A549 (cell line): ENCODE measurements around the gene PODXL2. TPM values are rescaled to one million over a fixed set of nuclear protein-coding genes. Genes with fewer than 3 reads are reported as not detected.

Experiments used
- ATAC-seq, 2 experiments: fragments of 200-7000 bp in 1 of 2; fragments of >200 bp in 1 of 2; cut with Nextera tagmentation in 1 of 2; cut with Tn5 transposase in 1 of 2; 3 replicates each; pipeline versions ENCODE4 v1.8.0 to v1.9.1; 2018 to 2020; ENCODE audit warnings: mild to moderate bottlenecking in 1 of 2, moderate library complexity in 1 of 2
- CTCF ChIA-PET: fragments of 300-600 bp; sonication (Branson Sonifier 250); formaldehyde crosslinking; extraction: SDS; loops from one replicate; lab custom pipeline; 2021; ENCODE audit warnings: antibody characterized with exemption, inconsistent platforms; lab: Yijun Ruan, JAX
- POLR2A ChIA-PET: fragments of 350-600 bp; formaldehyde crosslinking; extraction: SDS; loops from one replicate; lab custom pipeline; 2021; ENCODE audit warnings: antibody characterized with exemption, inconsistent platforms; lab: Yijun Ruan, JAX
- DNase-seq, 2 experiments: peaks; one replicate each; pipeline versions ENCODE4 v3.0.0 to v3.0.0-alpha.2; 2011 to 2016; ENCODE audit warnings: low read depth in 1 of 2, low spot score in 1 of 2
- FAIRE-seq: peaks from 2 replicates; lab custom pipeline; 2011; peaks lifted over from hg19 to GRCh38; lab: Jason Lieb, UNC
- H3K27ac ChIP-seq, 2 experiments: fragments of >200 bp; sonication (Bioruptor Twin); formaldehyde crosslinking; 3 replicates each; pipeline ENCODE4 v1.5.1; 2016 to 2017
- H3K4me1 ChIP-seq: fragments of >200 bp; sonication (Bioruptor Twin); formaldehyde crosslinking; 3 replicates; pipeline ENCODE4 v1.6.1; 2016
- H3K4me2 ChIP-seq: fragments of >200 bp; sonication (Bioruptor Twin); formaldehyde crosslinking; 3 replicates; pipeline ENCODE4 v1.6.1; 2016
- H3K4me3 ChIP-seq: fragments of >200 bp; sonication (Bioruptor Twin); formaldehyde crosslinking; 3 replicates; pipeline ENCODE4 v1.5.1; 2016
- H3K9me3 ChIP-seq: fragments of >200 bp; sonication (Bioruptor Twin); formaldehyde crosslinking; 3 replicates; pipeline ENCODE4 v1.6.1; 2016
- BHLHE40 ChIP-seq: IDR thresholded peaks from 2 replicates; pipeline ENCODE4 v1.6.1; 2012; ENCODE audit warnings: low read depth, low read length, inconsistent platforms
- CBX8 ChIP-seq: fragments of 200-600 bp; sonication (generic); IDR thresholded peaks from 2 replicates; pipeline ENCODE4 v1.6.1; 2016
- EHF ChIP-seq: fragments of 250-450 bp; sonication (Bioruptor Pico); IDR thresholded peaks from 2 replicates; pipeline ENCODE4 v1.5.0; 2020; ENCODE audit warnings: mild to moderate bottlenecking
- ELK1 ChIP-seq: fragments of 150-350 bp; IDR thresholded peaks from 2 replicates; pipeline ENCODE4 v1.6.1; 2014; ENCODE audit warnings: low read depth, mild to moderate bottlenecking, low read length
- FOSB ChIP-seq: fragments of 250-450 bp; sonication (Bioruptor Pico); IDR thresholded peaks from 2 replicates; pipeline ENCODE4 v1.5.0; 2020; ENCODE audit warnings: mild to moderate bottlenecking, moderate library complexity
- FOSL2 ChIP-seq, 2 experiments: fragments of 450-650 bp in 1 of 2; fragments of >200 bp in 1 of 2; sonication (Bioruptor Twin) in 1 of 2; formaldehyde crosslinking; IDR thresholded peaks; 2 replicates each; pipeline versions ENCODE4 v1.5.0 to v1.6.1; 2016 to 2020; ENCODE audit warnings: mild to moderate bottlenecking in 1 of 2, moderate library complexity in 1 of 2
- FOXS1 ChIP-seq: fragments of 250-450 bp; sonication (Bioruptor Pico); IDR thresholded peaks from 2 replicates; pipeline ENCODE4 v1.5.0; 2020; ENCODE audit warnings: mild to moderate bottlenecking, moderate library complexity
- GATA3 ChIP-seq: IDR thresholded peaks from 2 replicates; pipeline ENCODE4 v1.6.1; 2012; ENCODE audit warnings: borderline replicate concordance
- HDAC2 ChIP-seq: fragments of 200-600 bp; sonication (generic); IDR thresholded peaks from 2 replicates; pipeline ENCODE4 v1.6.1; 2016
- HEYL ChIP-seq: fragments of 250-450 bp; sonication (Bioruptor Pico); IDR thresholded peaks from 2 replicates; pipeline ENCODE4 v1.8.0; 2021; ENCODE audit warnings: mild to moderate bottlenecking, moderate library complexity
- HOXA7 ChIP-seq: fragments of 250-450 bp; sonication (Bioruptor Pico); IDR thresholded peaks from 2 replicates; pipeline ENCODE4 v1.5.0; 2020; ENCODE audit warnings: mild to moderate bottlenecking, moderate library complexity
- HOXB13 ChIP-seq: fragments of 250-450 bp; sonication (Bioruptor Pico); IDR thresholded peaks from 2 replicates; pipeline ENCODE4 v1.5.0; 2020; ENCODE audit warnings: low read depth, mild to moderate bottlenecking, moderate library complexity
- KDM1A ChIP-seq: fragments of 200-600 bp; sonication (generic); IDR thresholded peaks from 2 replicates; pipeline ENCODE4 v1.6.1; 2016; ENCODE audit warnings: low read depth, mild to moderate bottlenecking
- KDM5A ChIP-seq: fragments of 200-600 bp; sonication (generic); IDR thresholded peaks from 2 replicates; pipeline ENCODE4 v1.6.1; 2016; ENCODE audit warnings: antibody characterized with exemption, mild to moderate bottlenecking
- MAX ChIP-seq: IDR thresholded peaks from 2 replicates; pipeline ENCODE4 v1.6.1; 2012
- PHF8 ChIP-seq: fragments of 200-600 bp; sonication (generic); IDR thresholded peaks from 2 replicates; pipeline ENCODE4 v1.6.1; 2016; ENCODE audit warnings: low read depth, mild to moderate bottlenecking, antibody characterized with exemption, moderate library complexity, borderline replicate concordance
- RCOR1 ChIP-seq: fragments of 150-350 bp; IDR thresholded peaks from 2 replicates; pipeline ENCODE4 v1.6.1; 2014; ENCODE audit warnings: antibody characterized with exemption, low read length, low read depth
- TFCP2L1 ChIP-seq: fragments of 250-450 bp; sonication (Bioruptor Pico); IDR thresholded peaks from 2 replicates; pipeline ENCODE4 v1.5.0; 2021; ENCODE audit warnings: mild to moderate bottlenecking
- WGBS: methylation state at CpG from one replicate; pipeline ENCODE4 v1.1.6; 2017; ENCODE audit errors: missing lambda C conversion rate; 5-methylcytosine and 5-hydroxymethylcytosine counted together
- polyA plus RNA-seq, 4 experiments: library from polyadenylated mRNA; depleted of rRNA in 3 of 4; stranded (reverse); fragments of >200 nt; fragmentation: RNase III in 1 of 4; extraction: RNeasy Plus Mini Kit Qiagen cat#74134 plus additional on column Dnase treatment in 1 of 4; gene quantifications; 2 replicates in 3 of 4; 3 replicates in 1 of 4; pipeline ENCODE4 v1.2.3, GENCODE V29; 2011 to 2017
- TF ChIP-seq, protein P1 (sequence below): fragments of >200 bp; sonication (Bioruptor Twin); formaldehyde crosslinking; IDR thresholded peaks from 3 replicates; pipeline ENCODE4 v1.6.1; 2016
- TF ChIP-seq, protein P2 (sequence below): fragments of 250-450 bp; sonication (Bioruptor Pico); IDR thresholded peaks from 2 replicates; pipeline ENCODE4 v1.5.0; 2020; ENCODE audit warnings: low read depth, mild to moderate bottlenecking, moderate library complexity
- TF ChIP-seq, protein P3 (sequence below): fragments of >200 bp; sonication (Bioruptor Twin); formaldehyde crosslinking; IDR thresholded peaks from 3 replicates; pipeline ENCODE4 v1.5.1; 2016

PODXL2 gene
- polyA plus RNA-seq, 2 of the 4 experiments (the other 2 are of a cell fraction): 4.2 to 5.5 TPM

DNA sequence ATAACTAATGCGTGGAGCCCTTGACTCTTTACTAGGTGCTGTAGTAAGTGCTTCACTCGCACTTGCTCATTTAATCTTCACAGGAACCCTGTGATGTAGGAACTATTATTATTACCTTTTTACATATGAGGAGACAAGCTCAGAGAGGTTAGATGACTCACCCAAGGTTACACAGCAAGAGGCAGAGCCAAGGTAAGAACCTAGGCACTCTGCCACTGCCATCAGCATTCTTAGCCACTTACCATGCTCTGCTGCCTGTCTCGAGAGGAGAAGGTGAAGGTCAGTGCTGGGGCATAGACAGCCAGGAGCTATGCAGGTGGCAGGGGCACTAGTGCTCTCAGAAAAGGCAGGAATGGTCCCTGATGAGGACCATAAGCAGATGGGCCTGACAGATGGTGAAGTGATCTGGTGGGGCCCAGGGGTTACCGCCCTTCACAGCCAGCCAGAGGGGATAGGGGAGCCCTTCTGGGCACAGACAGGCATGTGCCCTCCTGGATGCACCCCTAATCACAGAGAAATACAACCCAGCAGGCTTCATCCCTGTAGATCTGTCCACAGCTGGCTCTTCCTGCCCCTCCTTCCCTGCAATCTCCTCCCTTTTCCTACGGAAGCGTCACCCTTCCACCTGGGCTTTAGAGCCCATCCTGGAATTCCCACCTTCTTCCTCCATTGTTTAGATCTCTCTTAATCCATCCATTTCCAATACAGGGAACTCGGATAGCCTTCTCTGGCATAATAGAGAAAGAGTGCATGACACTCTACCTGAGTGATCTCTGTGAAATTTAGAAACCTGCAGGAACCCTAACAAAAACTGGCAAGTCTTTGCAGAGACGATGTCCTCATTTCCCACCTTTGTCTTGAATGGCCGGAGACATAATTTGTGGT lies 70.7 kb downstream of the PODXL2 start:
- CTCF ChIA-PET: interaction anchor here (0.8 to 12.9 kb wide), 6 partner anchors 11 to 434 kb away, joined by 3 to 111 read pairs (median 5); no protein-coding TSS in a partner anchor
- H3K9me3 ChIP-seq: peaks cover 3% of the 10 kb centered on the region; the same call in 1 of the 3 replicates
- WGBS: 76% methylated on average over 9 of the region's 9 CpGs
- H3K4me2 ChIP-seq: peak overlapping the region; percentile 14; the same call in 1 of the 3 replicates
- ATAC-seq: no peak
- POLR2A ChIA-PET: no interaction called here
- TF ChIP-seq KDM1A (no peak), HEYL (CRISPR knock-in tag) (no peak), HOXB13 (CRISPR knock-in tag) (no peak), FOXS1 (CRISPR knock-in tag) (no peak), EHF (CRISPR knock-in tag) (no peak)
- no peak overlapping the region for H3K4me3 ChIP-seq
- no peak for DNase-seq
- H3K4me1 ChIP-seq: peaks cover 56% of the 10 kb centered on the region
- no peak for FAIRE-seq
- peak overlapping the region; percentile 32 to 87; a peak in 3 of 6 replicates for H3K27ac ChIP-seq

GRCh38 chr3:127700406-127700805 lies 71.4 kb downstream of the PODXL2 start:
- H3K27ac ChIP-seq: peak overlapping the region in 1 of 2 experiments; percentile 87; a peak in 3 of 6 replicates
- peaks cover 3% of the 10 kb centered on the region; the same call in 1 of the 3 replicates for H3K9me3 ChIP-seq
- peaks cover 49% of the 10 kb centered on the region for H3K4me1 ChIP-seq
- no peak for DNase-seq
- FAIRE-seq: no peak
- H3K4me3 ChIP-seq: no peak overlapping the region
- POLR2A ChIA-PET: no interaction called here
- H3K4me2 ChIP-seq: no peak overlapping the region
- TF ChIP-seq MAX (no peak), BHLHE40 (no peak), ELK1 (no peak), PHF8 (no peak), KDM5A (no peak), HOXA7 (CRISPR knock-in tag) (no peak), HOXB13 (CRISPR knock-in tag) (no peak), GATA3 (no peak), TFCP2L1 (CRISPR knock-in tag) (no peak), HDAC2 (no peak), FOSL2 (IDR thresholded peaks at IDR 0.05) (no peak), FOSL2 (CRISPR knock-in tag; IDR thresholded peaks at IDR 0.05) (no peak), RCOR1 (no peak), FOSB (CRISPR knock-in tag) (no peak), KDM1A (no peak), CBX8 (no peak)
- TF ChIP-seq, protein P1, sequence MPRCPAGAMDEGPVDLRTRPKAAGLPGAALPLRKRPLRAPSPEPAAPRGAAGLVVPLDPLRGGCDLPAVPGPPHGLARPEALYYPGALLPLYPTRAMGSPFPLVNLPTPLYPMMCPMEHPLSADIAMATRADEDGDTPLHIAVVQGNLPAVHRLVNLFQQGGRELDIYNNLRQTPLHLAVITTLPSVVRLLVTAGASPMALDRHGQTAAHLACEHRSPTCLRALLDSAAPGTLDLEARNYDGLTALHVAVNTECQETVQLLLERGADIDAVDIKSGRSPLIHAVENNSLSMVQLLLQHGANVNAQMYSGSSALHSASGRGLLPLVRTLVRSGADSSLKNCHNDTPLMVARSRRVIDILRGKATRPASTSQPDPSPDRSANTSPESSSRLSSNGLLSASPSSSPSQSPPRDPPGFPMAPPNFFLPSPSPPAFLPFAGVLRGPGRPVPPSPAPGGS: no peak
- TF ChIP-seq, protein P2, sequence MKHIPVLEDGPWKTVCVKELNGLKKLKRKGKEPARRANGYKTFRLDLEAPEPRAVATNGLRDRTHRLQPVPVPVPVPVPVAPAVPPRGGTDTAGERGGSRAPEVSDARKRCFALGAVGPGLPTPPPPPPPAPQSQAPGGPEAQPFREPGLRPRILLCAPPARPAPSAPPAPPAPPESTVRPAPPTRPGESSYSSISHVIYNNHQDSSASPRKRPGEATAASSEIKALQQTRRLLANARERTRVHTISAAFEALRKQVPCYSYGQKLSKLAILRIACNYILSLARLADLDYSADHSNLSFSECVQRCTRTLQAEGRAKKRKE (CRISPR knock-in tag): no peak
- TF ChIP-seq, protein P3, sequence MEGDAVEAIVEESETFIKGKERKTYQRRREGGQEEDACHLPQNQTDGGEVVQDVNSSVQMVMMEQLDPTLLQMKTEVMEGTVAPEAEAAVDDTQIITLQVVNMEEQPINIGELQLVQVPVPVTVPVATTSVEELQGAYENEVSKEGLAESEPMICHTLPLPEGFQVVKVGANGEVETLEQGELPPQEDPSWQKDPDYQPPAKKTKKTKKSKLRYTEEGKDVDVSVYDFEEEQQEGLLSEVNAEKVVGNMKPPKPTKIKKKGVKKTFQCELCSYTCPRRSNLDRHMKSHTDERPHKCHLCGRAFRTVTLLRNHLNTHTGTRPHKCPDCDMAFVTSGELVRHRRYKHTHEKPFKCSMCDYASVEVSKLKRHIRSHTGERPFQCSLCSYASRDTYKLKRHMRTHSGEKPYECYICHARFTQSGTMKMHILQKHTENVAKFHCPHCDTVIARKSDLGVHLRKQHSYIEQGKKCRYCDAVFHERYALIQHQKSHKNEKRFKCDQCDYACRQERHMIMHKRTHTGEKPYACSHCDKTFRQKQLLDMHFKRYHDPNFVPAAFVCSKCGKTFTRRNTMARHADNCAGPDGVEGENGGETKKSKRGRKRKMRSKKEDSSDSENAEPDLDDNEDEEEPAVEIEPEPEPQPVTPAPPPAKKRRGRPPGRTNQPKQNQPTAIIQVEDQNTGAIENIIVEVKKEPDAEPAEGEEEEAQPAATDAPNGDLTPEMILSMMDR: no peak
- WGBS: 80% methylated on average over 5 of the region's 5 CpGs
- no peak for ATAC-seq
- CTCF ChIA-PET: interaction anchor here (1.0 to 12.9 kb wide), 5 partner anchors 10 to 271 kb away, joined by 3 to 111 read pairs (median 5); no protein-coding TSS in a partner anchor
